ENCODE measurements around the gene CPNE7. TPM values are rescaled to one million over a fixed set of nuclear protein-coding genes. Genes with fewer than 3 reads are reported as not detected.

The CPNE7 gene
- total and polyA plus RNA-seq, 7 donors: 0.41 to 3.3 (median 0.71) TPM; not detected in 4

GRCh38 chr16:89547860-89548259 is 27.7 kb upstream of the CPNE7 start:
- no peaks in the 10 kb centered on the region for H3K27me3 ChIP-seq
- H3K27ac ChIP-seq: no peak overlapping the region
- 96 to 97% methylated on average over 20 of the region's 20 CpGs for WGBS, 2 donors
- TF ChIP-seq, protein P1, sequence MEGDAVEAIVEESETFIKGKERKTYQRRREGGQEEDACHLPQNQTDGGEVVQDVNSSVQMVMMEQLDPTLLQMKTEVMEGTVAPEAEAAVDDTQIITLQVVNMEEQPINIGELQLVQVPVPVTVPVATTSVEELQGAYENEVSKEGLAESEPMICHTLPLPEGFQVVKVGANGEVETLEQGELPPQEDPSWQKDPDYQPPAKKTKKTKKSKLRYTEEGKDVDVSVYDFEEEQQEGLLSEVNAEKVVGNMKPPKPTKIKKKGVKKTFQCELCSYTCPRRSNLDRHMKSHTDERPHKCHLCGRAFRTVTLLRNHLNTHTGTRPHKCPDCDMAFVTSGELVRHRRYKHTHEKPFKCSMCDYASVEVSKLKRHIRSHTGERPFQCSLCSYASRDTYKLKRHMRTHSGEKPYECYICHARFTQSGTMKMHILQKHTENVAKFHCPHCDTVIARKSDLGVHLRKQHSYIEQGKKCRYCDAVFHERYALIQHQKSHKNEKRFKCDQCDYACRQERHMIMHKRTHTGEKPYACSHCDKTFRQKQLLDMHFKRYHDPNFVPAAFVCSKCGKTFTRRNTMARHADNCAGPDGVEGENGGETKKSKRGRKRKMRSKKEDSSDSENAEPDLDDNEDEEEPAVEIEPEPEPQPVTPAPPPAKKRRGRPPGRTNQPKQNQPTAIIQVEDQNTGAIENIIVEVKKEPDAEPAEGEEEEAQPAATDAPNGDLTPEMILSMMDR (IDR thresholded peaks at IDR 0.05): no peak
- TF ChIP-seq POLR2AphosphoS5 (IDR thresholded peaks at IDR 0.05): no peak
- no peak for TF ChIP-seq EP300 (IDR thresholded peaks at IDR 0.05)
- no peak for TF ChIP-seq POLR2A (IDR thresholded peaks at IDR 0.05)
- no peaks in the 10 kb centered on the region for H3K4me1 ChIP-seq
- no peak overlapping the region for H3K4me3 ChIP-seq
- peaks cover 13 to 91% (median 60%) of the 10 kb centered on the region in 4 donors for H3K36me3 ChIP-seq
- no peaks in the 10 kb centered on the region for H3K9me3 ChIP-seq
- DNase-seq: no peak
- intact Hi-C loops (cut with DNase I): no loop called here

- Histone ChIP-seq H3K27ac (no peak overlapping the region), H3K27me3 (no peaks in the 10 kb centered on the region), H3K9me3 (no peaks in the 10 kb centered on the region), H3K4me1 (no peaks in the 10 kb centered on the region), H3K4me3 (no peak overlapping the region), H3K36me3 (peaks cover 13 to 98% (median 63%) of the 10 kb centered on the region in 4 donors)
- 84 to 92% methylated on average over 28 of the region's 28 CpGs for WGBS, 2 donors
- DNase-seq: no peak
- TF ChIP-seq POLR2A (IDR thresholded peaks at IDR 0.05) (no peak), POLR2AphosphoS5 (IDR thresholded peaks at IDR 0.05) (no peak), EP300 (IDR thresholded peaks at IDR 0.05) (no peak)
- TF ChIP-seq, protein P1 (IDR thresholded peaks at IDR 0.05): no peak
- intact Hi-C loops (cut with DNase I): no loop called here
These were observed 27.1 kb upstream of the CPNE7 start for GRCh38 chr16:89548344-89549006.

- H3K9me3 ChIP-seq: no peaks in the 10 kb centered on the region
- H3K27ac ChIP-seq: no peak overlapping the region
- DNase-seq: no peak
- intact Hi-C loops (cut with DNase I): no loop called here
- 76 to 90% methylated on average over 10 of the region's 10 CpGs for WGBS, 2 donors
- no peaks in the 10 kb centered on the region for H3K27me3 ChIP-seq
- H3K36me3 ChIP-seq: peaks cover 18 to 100% (median 69%) of the 10 kb centered on the region in 4 donors
- H3K4me1 ChIP-seq: no peaks in the 10 kb centered on the region
- TF ChIP-seq, protein P1 (IDR thresholded peaks at IDR 0.05): no peak
- no peak for TF ChIP-seq POLR2A (IDR thresholded peaks at IDR 0.05)
- TF ChIP-seq EP300 (IDR thresholded peaks at IDR 0.05): no peak
- TF ChIP-seq POLR2AphosphoS5 (IDR thresholded peaks at IDR 0.05): no peak
- H3K4me3 ChIP-seq: no peak overlapping the region
These were observed 26.4 kb upstream of the CPNE7 start for GRCh38 chr16:89549007-89549700.

DNA sequence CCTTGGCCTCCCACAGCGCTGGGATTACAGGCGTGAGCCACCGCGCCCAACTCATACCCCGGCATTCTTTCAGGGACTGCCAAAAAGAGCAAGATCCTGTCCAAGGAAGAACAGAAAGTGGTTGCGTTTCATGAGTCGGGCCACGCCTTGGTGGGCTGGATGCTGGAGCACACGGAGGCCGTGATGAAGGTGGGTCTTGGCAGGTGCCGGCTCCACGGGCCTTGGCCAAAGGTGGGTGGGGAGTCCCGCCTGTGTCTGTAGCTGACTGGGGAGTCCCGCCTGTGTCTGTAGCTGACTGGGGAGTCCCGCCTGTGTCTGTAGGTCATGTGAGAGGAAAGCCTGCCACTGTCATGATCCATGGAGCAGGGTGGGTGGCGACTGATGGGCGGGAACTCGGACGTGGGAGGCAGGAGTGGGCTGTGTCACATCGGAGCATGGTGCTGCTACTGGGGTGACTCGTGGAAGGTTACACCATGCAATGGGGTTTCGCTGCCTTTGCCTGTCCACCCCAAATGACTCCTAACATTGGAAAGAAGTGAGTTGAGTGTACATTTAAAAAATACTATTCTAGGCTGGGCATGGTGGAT is 25.0 kb upstream of the CPNE7 start:
- no peak for DNase-seq
- Histone ChIP-seq H3K27ac (no peak overlapping the region), H3K9me3 (no peaks in the 10 kb centered on the region), H3K4me1 (no peaks in the 10 kb centered on the region), H3K4me3 (no peak overlapping the region), H3K27me3 (no peaks in the 10 kb centered on the region), H3K36me3 (peaks cover 22 to 100% (median 65%) of the 10 kb centered on the region in 4 donors)
- intact Hi-C loops (cut with DNase I): no loop called here
- no peak for TF ChIP-seq POLR2A (IDR thresholded peaks at IDR 0.05)
- TF ChIP-seq, protein P1 (IDR thresholded peaks at IDR 0.05): no peak
- TF ChIP-seq EP300 (IDR thresholded peaks at IDR 0.05): no peak
- no peak for TF ChIP-seq POLR2AphosphoS5 (IDR thresholded peaks at IDR 0.05)
- WGBS, 2 donors: 91 to 92% methylated on average over 22 of the region's 22 CpGs
